SW 1271 (cell line): ENCODE data around the gene SORCS2.

Experiments
- DNase-seq, 2 experiments: peaks; one replicate each; lab custom pipeline; 2025; lab: John Stamatoyannopoulos, UW

SORCS2 gene

GRCh38 chr4:7750972-7751371 is 558.6 kb downstream of the SORCS2 start:
- DNase-seq = no peak

GRCh38 chr4:7752649-7753048 is 560.3 kb downstream of the SORCS2 start:
- no peak for DNase-seq

GRCh38 chr4:7753271-7753670 is 560.9 kb downstream of the SORCS2 start:
- DNase-seq = no peak

GRCh38 chr4:7753931-7754465 is 561.7 kb downstream of the SORCS2 start:
- DNase-seq = no peak

DNA sequence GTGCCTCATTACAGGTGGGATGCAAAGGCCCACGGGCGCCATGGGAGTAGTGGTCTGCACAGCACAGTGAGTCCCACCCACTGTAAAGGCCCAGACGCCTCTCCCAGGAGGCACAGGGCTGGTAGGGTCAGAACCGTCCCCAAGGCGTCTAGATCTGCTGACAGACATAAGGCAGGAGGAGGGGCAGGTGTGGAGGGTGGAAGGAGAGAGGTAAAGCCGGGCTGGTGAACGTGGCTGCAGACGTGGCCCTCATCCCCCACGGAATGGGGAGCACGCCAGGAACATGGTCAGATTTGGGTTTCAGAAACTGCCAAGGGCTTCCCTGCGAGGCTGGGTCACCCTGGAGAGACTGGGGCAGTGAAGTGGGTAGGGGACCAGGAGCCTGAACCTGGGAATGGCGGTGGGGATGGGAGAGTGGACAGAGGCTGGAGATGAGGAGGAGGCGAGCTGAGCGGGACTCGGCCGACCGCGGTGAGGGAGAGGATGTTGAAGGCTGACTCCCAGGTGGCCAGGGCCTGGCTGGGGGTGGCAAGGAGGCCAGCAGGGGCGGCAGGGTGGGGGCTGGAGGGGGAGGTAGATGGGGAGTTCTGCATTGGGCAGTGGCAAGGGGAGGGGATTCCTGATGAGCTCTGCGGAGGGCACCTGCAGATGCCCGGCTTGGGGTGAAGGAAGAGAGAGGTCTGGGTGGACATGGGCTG is 562.4 kb downstream of the SORCS2 start:
- DNase-seq = no peak

- DNase-seq = no peak
These were observed 563.2 kb downstream of the SORCS2 start for GRCh38 chr4:7755561-7755960.

- DNase-seq = no peak
These were observed 563.7 kb downstream of the SORCS2 start for GRCh38 chr4:7756071-7756470.

- DNase-seq = no peak
These were observed 564.4 kb downstream of the SORCS2 start for GRCh38 chr4:7756561-7757355.

GRCh38 chr4:7757501-7758471 is 565.4 kb downstream of the SORCS2 start:
- no peak for DNase-seq

DNA sequence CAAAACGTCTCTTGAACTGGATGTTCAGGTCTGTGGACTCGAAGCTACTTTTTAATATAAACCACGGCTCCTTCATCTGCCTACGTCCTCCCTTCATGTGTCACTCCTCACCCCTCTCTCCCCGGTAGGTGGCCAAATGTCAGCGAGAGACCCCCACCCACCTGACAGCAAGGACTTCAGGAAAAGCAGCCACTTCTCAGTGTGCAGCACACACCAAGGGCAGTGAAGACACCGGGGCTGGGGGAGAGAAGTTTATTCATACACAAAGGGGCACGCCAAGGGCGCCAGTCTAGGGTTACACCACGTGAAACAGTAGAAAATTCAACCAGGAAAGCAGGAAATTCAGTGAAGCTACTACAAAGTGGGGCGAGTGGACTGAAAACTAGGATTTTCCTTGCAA is 566.1 kb downstream of the SORCS2 start:
- DNase-seq = no peak

DNA sequence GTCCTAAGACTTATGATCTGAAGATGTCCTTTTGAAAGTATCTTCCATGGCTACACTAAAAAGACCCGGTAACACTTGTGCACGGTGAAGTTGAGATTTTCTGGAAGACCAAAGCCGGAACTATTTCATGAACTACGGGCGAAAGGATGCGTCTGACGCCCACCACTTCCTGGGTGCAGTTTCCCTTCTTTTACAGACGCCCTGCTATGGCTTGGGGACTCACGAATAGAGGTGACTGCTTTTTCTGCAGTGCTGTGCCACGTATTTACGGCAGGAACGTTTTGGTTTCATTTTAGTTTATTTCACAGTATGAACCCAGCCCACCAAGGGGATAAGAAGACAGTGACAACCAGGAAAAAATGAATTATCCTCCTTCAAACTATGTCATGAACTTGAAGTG is 566.9 kb downstream of the SORCS2 start:
- DNase-seq = no peak

DNA sequence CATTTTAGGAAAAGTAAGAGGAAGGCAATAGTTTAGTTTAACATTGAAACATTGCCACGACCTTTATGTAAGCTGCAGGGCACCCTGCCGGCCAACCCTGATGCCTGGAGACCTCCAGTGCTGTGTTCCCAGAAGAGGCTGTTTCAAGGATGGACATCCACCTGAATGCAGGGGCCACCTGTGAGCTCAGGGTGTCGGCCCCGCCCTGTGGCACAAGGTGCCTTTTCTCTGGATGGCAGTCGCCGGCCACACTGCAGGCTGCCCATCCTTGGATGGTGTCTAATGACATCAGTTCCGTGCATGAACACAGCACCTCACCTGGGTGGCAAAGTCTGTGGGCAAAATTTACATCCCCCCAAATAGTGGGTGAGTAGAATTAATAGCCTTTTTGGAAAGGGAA is 567.3 kb downstream of the SORCS2 start:
- DNase-seq = no peak

GRCh38 chr4:7760228-7760627 is 567.9 kb downstream of the SORCS2 start:
- DNase-seq = no peak

- no peak for DNase-seq
These were observed 568.4 kb downstream of the SORCS2 start for GRCh38 chr4:7760706-7761105.

GRCh38 chr4:7761312-7761711 is 569.0 kb downstream of the SORCS2 start:
- no peak for DNase-seq

DNA sequence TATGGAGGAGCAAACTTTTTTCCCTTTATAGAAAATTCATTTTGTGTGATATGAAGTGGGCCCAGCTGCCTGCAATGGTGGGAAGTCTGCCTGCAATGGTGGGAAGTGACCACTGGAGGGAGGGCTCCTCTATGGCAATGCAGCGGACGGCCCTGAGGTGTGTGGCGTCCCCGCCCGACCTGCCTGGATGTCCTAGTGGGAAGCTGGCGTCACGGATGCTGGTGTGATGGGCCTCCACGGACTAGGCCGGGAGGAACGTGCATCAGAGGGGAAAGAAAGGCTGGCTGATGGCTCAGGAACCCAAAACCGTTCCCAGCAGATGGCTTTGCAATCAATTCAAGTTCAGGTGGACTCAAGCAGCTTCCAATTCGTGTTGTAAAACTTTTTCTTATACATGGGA is 569.4 kb downstream of the SORCS2 start:
- peak in 1 of 2 experiments; percentile 23 for DNase-seq

DNA sequence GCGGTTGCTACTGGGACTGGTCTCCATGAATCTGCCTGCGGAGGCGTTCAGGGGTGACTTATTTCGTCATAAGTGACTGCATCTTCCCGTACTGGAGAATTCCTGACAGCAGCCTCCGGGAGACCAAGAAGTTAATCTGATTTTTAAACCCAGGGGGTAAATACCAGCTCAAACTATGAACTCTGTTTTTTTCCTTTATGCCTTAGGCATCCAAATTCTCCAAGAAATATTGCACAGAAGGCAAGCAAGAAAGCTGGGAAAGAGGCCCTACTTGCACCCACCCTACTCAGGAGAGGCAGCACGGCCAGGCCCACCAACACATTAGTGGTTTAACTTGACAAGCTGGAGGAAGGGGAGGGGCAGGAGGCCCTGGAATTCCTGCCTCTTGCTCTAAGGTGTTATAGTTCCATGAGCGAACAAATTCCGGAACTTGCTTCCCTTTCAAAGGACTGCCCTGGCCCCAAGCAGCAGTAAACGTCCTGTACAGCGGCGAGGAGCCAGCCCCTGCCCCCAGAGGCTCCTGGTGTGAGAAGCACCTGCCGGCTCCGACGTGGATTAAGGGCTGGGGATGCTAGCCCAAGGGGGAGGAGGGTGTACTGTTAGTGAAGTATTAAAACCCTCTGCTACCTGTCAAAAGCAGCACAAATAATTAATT is 570.2 kb downstream of the SORCS2 start:
- no peak for DNase-seq

DNA sequence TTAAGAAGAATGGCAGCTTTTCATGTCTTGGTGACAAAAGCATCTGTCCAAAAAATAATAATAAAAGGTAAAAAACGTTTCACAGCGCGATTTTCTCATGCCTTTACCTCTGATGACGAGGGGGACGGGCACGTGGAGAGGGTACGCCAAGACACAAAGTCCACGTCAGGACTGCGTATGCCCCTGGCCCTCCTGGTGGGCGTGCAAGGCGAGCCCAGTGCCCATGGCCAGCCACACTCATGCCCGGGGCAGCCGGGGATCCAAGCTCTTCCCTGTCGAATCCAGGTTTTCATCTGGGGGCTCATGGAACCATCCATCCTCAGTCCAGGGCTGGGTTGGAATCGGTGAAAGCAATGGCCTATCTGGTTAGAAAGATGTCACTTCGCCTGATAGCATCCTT is 570.8 kb downstream of the SORCS2 start:
- DNase-seq = no peak

DNA sequence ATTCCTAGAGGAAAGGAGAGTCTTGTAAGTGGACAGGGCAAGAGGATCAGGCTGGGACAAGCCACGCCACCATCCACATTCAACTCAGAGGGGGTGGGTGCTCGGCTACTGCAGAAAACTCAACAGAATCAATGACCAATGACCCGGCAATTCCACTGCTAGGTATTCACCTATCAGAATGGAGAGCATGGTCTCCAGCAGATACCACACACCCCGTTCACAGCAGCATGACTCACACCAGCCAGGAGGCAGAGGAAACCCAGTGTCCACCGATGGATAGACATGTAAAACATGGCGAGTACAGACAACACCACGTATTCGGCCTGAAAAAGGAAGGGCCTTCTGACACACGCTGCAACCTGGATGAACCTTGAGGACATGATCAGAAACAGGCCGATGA is 571.5 kb downstream of the SORCS2 start:
- DNase-seq = no peak

GRCh38 chr4:7764466-7764865 is 572.1 kb downstream of the SORCS2 start:
- no peak for DNase-seq

DNA sequence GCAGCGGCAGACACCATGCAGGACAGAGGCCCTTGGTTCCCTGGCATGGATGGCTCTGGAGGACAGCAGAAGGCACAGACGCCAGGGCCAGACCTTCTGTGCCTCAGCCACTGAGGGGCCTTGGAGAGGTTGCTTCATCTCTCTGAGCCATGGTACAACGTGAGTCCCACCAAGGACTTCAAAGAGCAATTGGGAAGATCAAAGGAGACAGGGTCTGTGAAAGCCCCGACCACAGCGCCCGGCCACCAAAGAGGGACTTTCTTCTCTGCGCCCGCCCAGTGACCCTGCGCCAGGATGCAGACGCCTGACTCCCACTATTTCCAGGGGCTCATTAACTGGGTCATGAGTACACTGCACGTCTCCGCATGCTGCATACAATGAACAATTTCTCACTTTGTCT is 573.3 kb downstream of the SORCS2 start:
- DNase-seq = no peak

- DNase-seq = no peak
These were observed 573.7 kb downstream of the SORCS2 start for GRCh38 chr4:7766086-7766485.
